HEK293 (cell line): ENCODE results near the gene PIAS2.

Experiments used
- CTCF ChIA-PET: fragments of 350-600 bp; formaldehyde crosslinking; extraction: SDS; loops from one replicate; lab custom pipeline; 2021; ENCODE audit warnings: antibody characterized with exemption; lab: Yijun Ruan, JAX
- POLR2A ChIA-PET: fragments of 300-600 bp; formaldehyde crosslinking; extraction: SDS; loops from one replicate; lab custom pipeline; 2020; ENCODE audit warnings: antibody characterized with exemption, inconsistent platforms; lab: Yijun Ruan, JAX
- H3K27ac ChIP-seq: fragments of 200-500 bp; sonication (Bioruptor generic); 2 replicates; pipeline ENCODE4 v1.5.1; 2014; ENCODE audit warnings: low read depth, low read length, control low read depth, inconsistent platforms; ENCODE audit errors: extremely low read depth
- H3K36me3 ChIP-seq, 2 experiments: fragments of 200-500 bp in 1 of 2; sonication (Bioruptor generic) in 1 of 2; 1 replicate in 1 of 2; 2 replicates in 1 of 2; pipeline ENCODE4 v1.5.1; 2014 to 2017; ENCODE audit warnings: inconsistent platforms in 2 of 2, low read length in 2 of 2; ENCODE audit not compliant: control insufficient read depth in 2 of 2, insufficient read depth in 1 of 2
- H3K4me1 ChIP-seq: fragments of 200-500 bp; sonication (Bioruptor generic); 2 replicates; pipeline ENCODE4 v1.5.1; 2014; ENCODE audit warnings: mild to moderate bottlenecking, low read length, inconsistent platforms; ENCODE audit not compliant: control insufficient read depth, insufficient read depth
- H3K4me3 ChIP-seq: 2 replicates; pipeline ENCODE4 v1.5.1; 2011; ENCODE audit warnings: low read depth, mild to moderate bottlenecking, control low read depth, low read length, moderate library complexity
- H3K9me3 ChIP-seq: fragments of 200-500 bp; sonication (Bioruptor generic); 2 replicates; pipeline ENCODE4 v1.5.1; 2014; ENCODE audit warnings: low read depth, low read length, inconsistent platforms; ENCODE audit not compliant: control insufficient read depth, insufficient read depth
- AEBP2 ChIP-seq: fragments of 450-650 bp; formaldehyde crosslinking; IDR thresholded peaks from 2 replicates; pipeline ENCODE4 v1.5.1; 2016; ENCODE audit warnings: missing biosample characterization, missing genetic modification characterization, borderline replicate concordance
- BCL11A ChIP-seq: fragments of 450-650 bp; formaldehyde crosslinking; IDR thresholded peaks from 2 replicates; pipeline ENCODE4 v1.5.1; 2016; ENCODE audit warnings: low read depth, missing biosample characterization, missing genetic modification characterization
- BCL6B ChIP-seq: fragments of 450-650 bp; formaldehyde crosslinking; IDR thresholded peaks from 2 replicates; pipeline ENCODE4 v1.5.1; 2017; ENCODE audit warnings: missing biosample characterization, missing genetic modification characterization
- FEZF1 ChIP-seq: fragments of 450-650 bp; formaldehyde crosslinking; IDR thresholded peaks from 2 replicates; pipeline ENCODE4 v1.5.1; 2016; ENCODE audit warnings: missing biosample characterization, missing genetic modification characterization
- HOXD13 ChIP-seq: sonication (generic); formaldehyde crosslinking; IDR thresholded peaks from 2 replicates; pipeline ENCODE4 v1.8.0; 2022; ENCODE audit warnings: missing genetic modification reagents, borderline replicate concordance
- KLF16 ChIP-seq: fragments of 450-650 bp; formaldehyde crosslinking; IDR thresholded peaks from 2 replicates; pipeline ENCODE4 v1.5.1; 2017; ENCODE audit warnings: missing biosample characterization, missing genetic modification characterization
- MYNN ChIP-seq: fragments of 450-650 bp; formaldehyde crosslinking; IDR thresholded peaks from 2 replicates; pipeline ENCODE4 v1.5.1; 2016; ENCODE audit warnings: missing biosample characterization, missing genetic modification characterization, borderline replicate concordance
- MZF1 ChIP-seq: fragments of 450-650 bp; formaldehyde crosslinking; IDR thresholded peaks from 2 replicates; pipeline ENCODE4 v1.5.1; 2017; ENCODE audit warnings: missing biosample characterization, missing genetic modification characterization, borderline replicate concordance
- PRDM10 ChIP-seq: fragments of 450-650 bp; formaldehyde crosslinking; IDR thresholded peaks from 2 replicates; pipeline ENCODE4 v1.5.1; 2016; ENCODE audit warnings: missing biosample characterization, missing genetic modification characterization
- SP3 ChIP-seq: fragments of 450-650 bp; formaldehyde crosslinking; IDR thresholded peaks from 2 replicates; pipeline ENCODE4 v1.5.1; 2016; ENCODE audit warnings: missing biosample characterization, missing genetic modification characterization
- SP7 ChIP-seq: fragments of 450-650 bp; formaldehyde crosslinking; IDR thresholded peaks from 2 replicates; pipeline ENCODE4 v1.5.1; 2016; ENCODE audit warnings: missing biosample characterization, missing genetic modification characterization
- WT1 ChIP-seq: fragments of 450-650 bp; formaldehyde crosslinking; IDR thresholded peaks from 2 replicates; pipeline ENCODE4 v1.5.1; 2016; ENCODE audit warnings: missing biosample characterization, missing genetic modification characterization
- ZNF18 ChIP-seq: fragments of 450-650 bp; formaldehyde crosslinking; IDR thresholded peaks from 2 replicates; pipeline ENCODE4 v1.5.1; 2016; ENCODE audit warnings: missing biosample characterization, missing genetic modification characterization
- ZNF350 ChIP-seq: fragments of 450-650 bp; formaldehyde crosslinking; IDR thresholded peaks from 2 replicates; pipeline ENCODE4 v1.5.0; 2017; ENCODE audit warnings: missing biosample characterization, mild to moderate bottlenecking, missing genetic modification characterization
- ZNF366 ChIP-seq: fragments of 450-650 bp; formaldehyde crosslinking; conservative IDR thresholded peaks from 2 replicates; pipeline ENCODE4 v1.5.1; 2016; ENCODE audit warnings: missing biosample characterization, missing genetic modification characterization
- ZNF37A ChIP-seq: fragments of 450-650 bp; IDR thresholded peaks from 2 replicates; pipeline ENCODE4 v1.5.1; 2018; ENCODE audit warnings: missing biosample characterization, missing genetic modification characterization
- ZNF394 ChIP-seq: fragments of 450-650 bp; formaldehyde crosslinking; IDR thresholded peaks from 2 replicates; pipeline ENCODE4 v1.5.1; 2016; ENCODE audit warnings: missing biosample characterization, missing genetic modification characterization, mild to moderate bottlenecking, moderate library complexity, borderline replicate concordance
- ZNF398 ChIP-seq: fragments of 450-650 bp; formaldehyde crosslinking; IDR thresholded peaks from 2 replicates; pipeline ENCODE4 v1.5.1; 2017; ENCODE audit warnings: missing biosample characterization, missing genetic modification characterization
- ZNF639 ChIP-seq: fragments of 450-650 bp; formaldehyde crosslinking; IDR thresholded peaks from 2 replicates; pipeline ENCODE4 v1.5.1; 2016; ENCODE audit warnings: missing biosample characterization, missing genetic modification characterization
- ZNF792 ChIP-seq: fragments of 450-650 bp; formaldehyde crosslinking; IDR thresholded peaks from 2 replicates; pipeline ENCODE4 v1.5.1; 2016; ENCODE audit warnings: missing biosample characterization, missing genetic modification characterization

Gene PIAS2

GRCh38 chr18:46946656-46947282, 29.5 kb upstream of the PIAS2 start (continued):
- TF ChIP-seq AEBP2 (no peak), ZNF394 (tag by site-specific recombination) (peak; percentile 86), SP3 (tag by site-specific recombination) (peak; percentile 57), ZNF398 (tag by site-specific recombination) (no peak), MZF1 (no peak), ZNF37A (tag by site-specific recombination) (no peak), ZNF366 (tag by site-specific recombination) (peak; percentile 61), ZNF350 (tag by site-specific recombination) (peak; percentile 69; the same call in 1 of the 2 replicates), PRDM10 (tag by site-specific recombination) (peak; percentile 66), MYNN (peak; percentile 44; the same call in 1 of the 2 replicates), SP7 (tag by site-specific recombination) (0 out of 2 replicates have a peak, but pooled peaks have one; percentile 10), FEZF1 (tag by site-specific recombination) (0 out of 2 replicates have a peak, but pooled peaks have one; percentile 3), ZNF792 (tag by site-specific recombination) (no peak), ZNF639 (tag by site-specific recombination) (no peak), BCL11A (tag by site-specific recombination) (no peak)

GRCh38 chr18:46942646-46943045, 25.3 kb upstream of the PIAS2 start:
- Histone ChIP-seq H3K9me3 (no peaks in the 10 kb centered on the region), H3K4me3 (no peak overlapping the region), H3K27ac (no peak overlapping the region), H3K4me1 (no peaks in the 10 kb centered on the region), H3K36me3 (no peaks in the 10 kb centered on the region)
- POLR2A ChIA-PET, result no interaction called here
- CTCF ChIA-PET, result interaction anchor here (0.8 kb wide), 1 partner anchor 8 kb away, joined by 4 read pairs; no protein-coding TSS in a partner anchor
- TF ChIP-seq BCL6B (tag by site-specific recombination) (no peak), HOXD13 (no peak), WT1 (no peak), ZNF18 (no peak), ZNF639 (tag by site-specific recombination) (no peak), KLF16 (tag by site-specific recombination) (no peak)
